Astrocyte of the cerebellum (primary cell): Measurements from ENCODE around the gene KISS1.

Experiments used
- DNase-seq: peaks from one replicate; pipeline ENCODE4 v3.0.0-alpha.2; 2011; ENCODE audit warnings: low read depth
- H3K4me3 ChIP-seq: 2 replicates; pipeline ENCODE4 v1.5.1; 2011; ENCODE audit warnings: mild to moderate bottlenecking, low read depth, low read length, moderate library complexity
- CTCF ChIP-seq: IDR thresholded peaks from 2 replicates; pipeline ENCODE4 v1.5.1; 2012; ENCODE audit warnings: low read length, low read depth, moderate library complexity, mild to moderate bottlenecking; ENCODE audit errors: missing control alignments
- in situ Hi-C: cut with HindIII; loops from 2 replicates; pipeline ENCODE4 v1.10.0; 2017; ENCODE audit warnings: low sequenced_read_pairs

The KISS1 gene

DNA sequence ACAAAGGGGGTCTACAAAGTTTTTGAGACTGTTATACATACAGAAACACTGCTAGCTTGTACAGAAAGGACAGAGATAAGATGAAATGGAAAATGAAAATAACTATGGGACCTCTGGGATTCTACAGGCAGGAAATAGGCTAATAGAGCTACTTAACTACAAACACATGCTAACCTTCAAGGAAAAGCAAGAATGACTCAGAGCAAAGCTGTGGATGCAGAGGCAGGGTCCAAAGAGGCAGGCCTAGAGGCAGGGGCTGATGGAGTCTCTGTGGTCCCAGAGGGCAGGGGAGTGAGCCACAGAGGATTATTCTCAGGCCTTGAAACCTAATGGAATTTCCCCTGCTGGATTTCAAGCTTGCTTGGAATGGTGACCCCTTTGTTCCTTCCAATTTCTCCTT, 36.2 kb upstream of the KISS1 start:
- no peak overlapping the region for H3K4me3 ChIP-seq
- no peak for DNase-seq
- in situ Hi-C loops = no loop called here
- no peak for TF ChIP-seq CTCF

GRCh38 chr1:204230211-204230610, 33.9 kb upstream of the KISS1 start:
- TF ChIP-seq CTCF = no peak
- DNase-seq = no peak
- in situ Hi-C loops = no loop called here
- no peak overlapping the region for H3K4me3 ChIP-seq

- in situ Hi-C loops = no loop called here
- no peak for TF ChIP-seq CTCF
- DNase-seq = no peak
Observed at GRCh38 chr1:204228896-204229295, 32.6 kb upstream of the KISS1 start.

GRCh38 chr1:204227996-204228785, 31.9 kb upstream of the KISS1 start:
- in situ Hi-C loops = no loop called here
- no peak overlapping the region for H3K4me3 ChIP-seq
- no peak for TF ChIP-seq CTCF
- no peak for DNase-seq

More at GRCh38 chr1:204228896-204229295, 32.6 kb upstream of the KISS1 start:
- H3K4me3 ChIP-seq = no peak overlapping the region

DNA sequence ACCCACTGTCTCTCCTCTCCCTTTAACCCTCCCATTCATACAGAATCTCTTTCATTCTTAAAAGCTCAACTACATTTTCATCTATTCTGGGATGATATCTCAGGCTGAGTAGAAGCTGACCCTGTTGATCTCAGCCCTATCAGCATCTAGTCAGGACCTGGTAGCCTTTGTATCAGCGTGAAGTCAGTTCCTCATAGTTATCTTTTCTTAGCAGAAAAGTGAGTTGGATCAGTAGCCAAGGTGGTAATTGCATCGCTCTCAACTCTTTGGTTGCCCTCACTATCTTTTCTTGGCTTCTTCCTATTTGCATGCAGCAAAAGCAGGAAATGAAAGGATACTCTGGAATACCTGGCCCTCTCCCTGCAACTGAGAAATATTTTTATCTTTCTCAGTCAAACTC, 31.1 kb upstream of the KISS1 start:
- no peak overlapping the region for H3K4me3 ChIP-seq
- DNase-seq = no peak
- no peak for TF ChIP-seq CTCF
- in situ Hi-C loops = no loop called here

DNA sequence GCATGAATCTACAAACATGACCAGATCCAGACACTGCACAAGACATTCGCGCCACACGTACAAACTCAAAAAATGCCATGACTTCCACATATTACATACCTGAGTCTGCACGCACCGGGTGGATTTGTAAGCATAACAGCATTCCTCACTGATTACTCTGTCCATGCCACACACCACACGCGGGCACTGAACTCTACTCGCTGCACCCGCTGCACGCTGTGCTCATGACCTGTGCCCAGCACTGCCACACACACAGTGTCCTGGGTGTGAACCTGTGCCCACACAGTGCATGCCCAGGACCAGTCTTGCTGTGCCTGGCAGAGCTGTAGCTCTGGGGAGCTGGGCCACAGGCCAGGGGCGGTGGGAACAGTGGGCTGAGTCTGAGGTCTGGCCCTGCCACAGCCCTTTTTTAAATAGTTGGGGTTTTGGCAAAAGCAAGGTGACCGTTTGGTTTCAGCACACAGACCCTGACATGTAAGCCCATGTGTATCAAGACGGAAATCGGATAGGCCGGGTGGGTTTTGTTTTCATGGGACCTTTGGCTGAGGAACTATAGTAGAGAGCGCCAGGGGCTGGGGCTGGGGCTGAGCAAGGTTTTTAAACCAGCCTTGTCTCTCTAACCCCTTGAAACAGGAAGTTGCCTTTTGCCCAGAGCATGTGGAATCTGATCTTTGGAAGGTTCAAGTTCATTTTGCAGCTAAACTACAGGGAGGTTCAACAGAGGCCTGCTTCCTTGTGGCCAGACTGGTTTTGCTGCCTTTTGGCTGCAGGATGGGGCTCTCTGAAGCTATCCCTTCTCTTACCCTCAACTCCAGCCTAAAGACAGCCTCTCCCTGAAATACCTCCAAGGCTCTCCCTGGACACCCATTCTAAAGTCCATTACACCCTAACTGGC, 29.8 kb upstream of the KISS1 start:
- no peak for TF ChIP-seq CTCF
- DNase-seq = no peak
- H3K4me3 ChIP-seq = no peak overlapping the region
- in situ Hi-C loops = no loop called here
